Measurements from ENCODE around the gene RRP8. TPM values are rescaled to one million over a fixed set of nuclear protein-coding genes. Genes with fewer than 3 reads are reported as not detected.

RRP8 gene
- total RNA-seq, 1 experiment from 2014 or later, result 17.8 TPM

DNA sequence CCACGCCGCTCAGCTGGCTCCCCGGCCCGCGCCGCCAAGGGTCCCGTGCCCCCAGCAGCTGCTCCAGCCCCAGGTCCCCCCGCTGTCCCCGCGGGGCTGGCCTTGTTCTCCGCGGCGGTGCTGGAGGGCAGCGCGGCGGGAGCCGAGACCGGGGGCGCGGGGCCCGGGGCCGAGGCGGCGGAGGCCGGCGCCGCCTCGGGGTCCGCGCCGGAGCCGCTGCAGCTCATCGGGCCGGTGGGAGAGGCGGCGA, 8.5 kb upstream of the RRP8 start:
- no peaks in the 10 kb centered on the region for H4K20me1 ChIP-seq (ENCODE audit: insufficient read depth)
- intact Hi-C loops (cut with micrococcal nuclease), result no loop called here
- TF ChIP-seq CBX3 (IDR thresholded peaks at IDR 0.05; ENCODE audit: low read depth) (no peak), ZFX (IDR thresholded peaks at IDR 0.05) (peak; percentile 71; the same call in 1 of the 2 replicates), POLR2AphosphoS5 (IDR thresholded peaks at IDR 0.05; ENCODE audit: low read depth, low read length) (no peak)
- TF ChIP-seq, protein P1, sequence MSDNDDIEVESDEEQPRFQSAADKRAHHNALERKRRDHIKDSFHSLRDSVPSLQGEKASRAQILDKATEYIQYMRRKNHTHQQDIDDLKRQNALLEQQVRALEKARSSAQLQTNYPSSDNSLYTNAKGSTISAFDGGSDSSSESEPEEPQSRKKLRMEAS (IDR thresholded peaks at IDR 0.05), result no peak
- BruUV-seq (replicated peaks), result no TSS peak
- H3K4me3 ChIP-seq (replicated peaks in 1 of 2; ENCODE audit: low read depth in 1 of 2, low read length in 2 of 2), result peak overlapping the region; percentile 71 to 92
- H3K36me3 ChIP-seq (ENCODE audit: control insufficient read depth in 1 of 2, insufficient read depth in 2 of 2, low read length in 2 of 2), result peaks cover 21 to 46% of the 10 kb centered on the region in 2 experiments
- ATAC-seq (peak; percentile 26), DNase-seq (ENCODE audit: low read depth, low spot score) (no peak)
- H3K9ac ChIP-seq (ENCODE audit: low read length), result peak overlapping the region; percentile 73
- ChIA-PET CTCF (interaction anchor here (0.6 to 2.1 kb wide), 4 partner anchors 60 to 233 kb away, joined by 4 to 11 read pairs (median 4); partner anchors contain the start of gene MRPL17), RAD21 (ENCODE audit: low non-redundant PET in 1 of 2, low total read pairs in 2 of 2, uncharacterized antibody in 2 of 2, unreplicated experiment in 2 of 2) (no interaction called here), POLR2A (interaction anchor here (1.0 to 1.2 kb wide), 2 partner anchors 10 to 69 kb away, joined by 4 read pairs; no protein-coding TSS in a partner anchor)
- H3K4me2 ChIP-seq (ENCODE audit: low read length), result peak overlapping the region; percentile 91
- no peaks in the 10 kb centered on the region for H3K27me3 ChIP-seq (ENCODE audit: insufficient read depth, low read length)
- no peaks in the 10 kb centered on the region for H3K9me3 ChIP-seq (ENCODE audit: control insufficient read depth in 1 of 2, insufficient read depth in 1 of 2, low read depth in 1 of 2, low read length in 2 of 2)
- peaks cover 11 to 36% of the 10 kb centered on the region in 2 experiments; a peak in 3 of 4 replicates for H3K4me1 ChIP-seq (ENCODE audit: control insufficient read depth in 1 of 2, insufficient read depth in 2 of 2, low read length in 2 of 2)
- peak overlapping the region; percentile 93 for H3K27ac ChIP-seq (ENCODE audit: low read depth, low read length)
- no peak overlapping the region for H2AFZ ChIP-seq (ENCODE audit: low read depth, low read length, poor library complexity, severe bottlenecking)
- H3K9me2 ChIP-seq (ENCODE audit: insufficient read depth), result no peaks in the 10 kb centered on the region
- peaks cover 36% of the 10 kb centered on the region for H3K79me2 ChIP-seq (ENCODE audit: insufficient read depth, low read length)

DNA sequence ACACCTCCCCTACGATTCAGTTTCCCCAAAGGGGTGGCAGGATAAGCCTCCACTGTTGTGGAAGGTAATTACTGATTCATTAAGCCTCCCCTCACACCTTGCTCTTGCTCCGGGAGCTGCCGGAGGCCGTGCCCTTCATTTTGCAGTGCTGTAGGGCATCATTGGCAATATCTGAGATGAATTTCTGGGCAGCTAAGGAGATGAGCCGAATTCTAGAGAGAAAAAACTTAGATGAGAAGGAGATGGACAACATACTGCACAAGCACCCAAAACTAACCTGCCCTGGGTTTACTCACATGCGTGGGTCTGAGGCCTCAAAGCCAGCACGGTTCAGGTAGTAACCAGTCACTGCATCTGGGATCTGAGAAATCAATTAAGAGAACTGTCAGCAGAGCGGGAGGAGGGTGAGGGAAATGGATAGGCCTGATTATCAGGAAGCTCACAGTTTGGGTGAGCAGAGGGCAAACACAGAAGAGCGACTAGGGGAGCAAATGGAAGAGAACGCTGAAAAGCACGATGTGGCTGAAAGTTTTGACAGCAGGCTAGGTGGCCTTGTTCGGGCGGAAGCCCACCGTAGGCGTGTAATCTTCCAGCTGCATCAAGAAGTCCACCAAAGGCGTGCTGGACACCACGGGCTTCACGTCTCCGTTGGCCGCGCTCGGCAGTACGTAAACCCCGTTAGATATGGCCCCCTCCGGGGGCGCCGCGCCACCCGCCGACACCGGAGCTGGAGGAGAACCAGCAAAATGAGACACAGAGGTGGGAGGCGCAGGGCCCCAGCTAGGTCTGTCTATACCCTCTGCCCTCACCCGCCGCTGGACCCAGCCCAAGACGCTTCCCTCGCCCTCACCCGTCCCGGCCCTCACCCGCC, 7.9 kb upstream of the RRP8 start:
- Histone ChIP-seq H3K9ac (ENCODE audit: low read length) (peak overlapping the region; percentile 73), H3K4me1 (ENCODE audit: control insufficient read depth in 1 of 2, insufficient read depth in 2 of 2, low read length in 2 of 2) (peaks cover 17 to 42% of the 10 kb centered on the region in 2 experiments), H3K4me3 (replicated peaks in 1 of 2; ENCODE audit: low read depth in 1 of 2, low read length in 2 of 2) (peak overlapping the region; percentile 71 to 92), H3K79me2 (ENCODE audit: insufficient read depth, low read length) (peaks cover 40% of the 10 kb centered on the region), H3K27ac (ENCODE audit: low read depth, low read length) (peak overlapping the region; percentile 93), H3K4me2 (ENCODE audit: low read length) (peak overlapping the region; percentile 91), H4K20me1 (ENCODE audit: insufficient read depth) (no peaks in the 10 kb centered on the region), H3K9me3 (ENCODE audit: control insufficient read depth in 1 of 2, insufficient read depth in 1 of 2, low read depth in 1 of 2, low read length in 2 of 2) (no peaks in the 10 kb centered on the region), H3K36me3 (ENCODE audit: control insufficient read depth in 1 of 2, insufficient read depth in 2 of 2, low read length in 2 of 2) (peaks cover 21 to 46% of the 10 kb centered on the region in 2 experiments), H2AFZ (ENCODE audit: low read depth, low read length, poor library complexity, severe bottlenecking) (no peak overlapping the region), H3K27me3 (ENCODE audit: insufficient read depth, low read length) (no peaks in the 10 kb centered on the region), H3K9me2 (ENCODE audit: insufficient read depth) (no peaks in the 10 kb centered on the region)
- POLR2A ChIA-PET, result interaction anchor here (1.0 to 1.6 kb wide), 3 partner anchors 8 to 69 kb away, joined by 4 to 5 read pairs (median 4); partner anchors contain the start of gene TPP1
- ATAC-seq (no peak), DNase-seq (ENCODE audit: low read depth, low spot score) (no peak)
- CTCF ChIA-PET, result interaction anchor here (0.6 to 2.1 kb wide), 4 partner anchors 61 to 232 kb away, joined by 4 to 11 read pairs (median 4); partner anchors contain the start of gene MRPL17
- TF ChIP-seq SRF (IDR thresholded peaks at IDR 0.05; ENCODE audit: low read depth) (no peak), SP1 (IDR thresholded peaks at IDR 0.05; ENCODE audit: low read depth) (no peak), ELF1 (IDR thresholded peaks at IDR 0.05; ENCODE audit: borderline replicate concordance, low read depth) (no peak), POLR2AphosphoS5 (IDR thresholded peaks at IDR 0.05; ENCODE audit: low read depth, low read length) (peak; percentile 9; the same call in 1 of the 2 replicates), YY1 (IDR thresholded peaks at IDR 0.05; ENCODE audit: extremely low read depth, insufficient replicate concordance, low read depth, low read length) (no peak), JUND (IDR thresholded peaks at IDR 0.05) (no peak), CBX3 (IDR thresholded peaks at IDR 0.05; ENCODE audit: low read depth) (no peak)
- TF ChIP-seq, protein P2, sequence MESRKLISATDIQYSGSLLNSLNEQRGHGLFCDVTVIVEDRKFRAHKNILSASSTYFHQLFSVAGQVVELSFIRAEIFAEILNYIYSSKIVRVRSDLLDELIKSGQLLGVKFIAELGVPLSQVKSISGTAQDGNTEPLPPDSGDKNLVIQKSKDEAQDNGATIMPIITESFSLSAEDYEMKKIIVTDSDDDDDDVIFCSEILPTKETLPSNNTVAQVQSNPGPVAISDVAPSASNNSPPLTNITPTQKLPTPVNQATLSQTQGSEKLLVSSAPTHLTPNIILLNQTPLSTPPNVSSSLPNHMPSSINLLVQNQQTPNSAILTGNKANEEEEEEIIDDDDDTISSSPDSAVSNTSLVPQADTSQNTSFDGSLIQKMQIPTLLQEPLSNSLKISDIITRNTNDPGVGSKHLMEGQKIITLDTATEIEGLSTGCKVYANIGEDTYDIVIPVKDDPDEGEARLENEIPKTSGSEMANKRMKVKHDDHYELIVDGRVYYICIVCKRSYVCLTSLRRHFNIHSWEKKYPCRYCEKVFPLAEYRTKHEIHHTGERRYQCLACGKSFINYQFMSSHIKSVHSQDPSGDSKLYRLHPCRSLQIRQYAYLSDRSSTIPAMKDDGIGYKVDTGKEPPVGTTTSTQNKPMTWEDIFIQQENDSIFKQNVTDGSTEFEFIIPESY (IDR thresholded peaks at IDR 0.05; ENCODE audit: extremely low read depth, insufficient replicate concordance, low read length), result no peak
- intact Hi-C loops (cut with micrococcal nuclease), result no loop called here
- RAD21 ChIA-PET (ENCODE audit: low non-redundant PET in 1 of 2, low total read pairs in 2 of 2, uncharacterized antibody in 2 of 2, unreplicated experiment in 2 of 2), result no interaction called here
- no TSS peak for BruUV-seq (replicated peaks)

Data from HCT116 (cell line).